ENCODE data around the gene DGKH. TPM values are rescaled to one million over a fixed set of nuclear protein-coding genes. Genes with fewer than 3 reads are reported as not detected.

Gene DGKH
- polyA plus RNA-seq, 1 donor from 2014 or later, result 3.5 TPM

DNA sequence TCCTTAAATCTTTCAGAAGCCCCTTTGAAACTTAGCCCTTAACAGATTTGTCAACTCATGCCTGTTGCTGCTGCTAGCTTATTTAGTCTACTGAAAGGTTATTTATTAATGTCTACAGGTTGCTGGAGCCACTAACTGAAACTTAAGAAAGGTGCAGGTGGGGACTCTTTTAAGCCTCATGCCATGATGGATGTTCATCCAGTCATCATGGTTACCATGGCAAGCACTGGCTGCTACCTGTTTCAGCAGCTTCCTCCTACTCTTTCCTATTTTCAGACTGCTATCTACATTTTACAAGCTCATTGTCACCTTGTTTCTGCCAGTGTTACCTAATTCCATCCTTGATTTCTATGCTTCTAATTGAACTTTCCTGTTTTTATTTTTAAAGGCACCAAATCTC, 27.1 kb downstream of the DGKH start:
- no peaks in the 10 kb centered on the region for H3F3A ChIP-seq (ENCODE audit: insufficient read depth, low read length, poor library complexity, severe bottlenecking)
- H3K9me2 ChIP-seq (ENCODE audit: insufficient read depth, low read length), result no peaks in the 10 kb centered on the region
- no peak overlapping the region for H3K4me2 ChIP-seq (ENCODE audit: low read length)
- H3K9ac ChIP-seq (ENCODE audit: low read length), result no peak overlapping the region
- H3K36me3 ChIP-seq (ENCODE audit: insufficient read depth, low read length), result no peaks in the 10 kb centered on the region
- H4K20me1 ChIP-seq (ENCODE audit: insufficient read depth), result no peaks in the 10 kb centered on the region
- H3K27ac ChIP-seq (ENCODE audit: low read length), result no peak overlapping the region
- no peak overlapping the region for H3K4me3 ChIP-seq (ENCODE audit: low read length)
- no peaks in the 10 kb centered on the region for H3K9me3 ChIP-seq (ENCODE audit: low read length)
- no peaks in the 10 kb centered on the region for H3K27me3 ChIP-seq (ENCODE audit: insufficient read depth, low read depth, low read length)
- H3K79me2 ChIP-seq (replicated peaks; ENCODE audit: insufficient read depth, low read length), result no peaks in the 10 kb centered on the region
- TF ChIP-seq EZH2 (IDR thresholded peaks at IDR 0.05; ENCODE audit: borderline replicate concordance, insufficient read depth, low read length, poor library complexity, severe bottlenecking), result no peak
- TF ChIP-seq, protein P1, sequence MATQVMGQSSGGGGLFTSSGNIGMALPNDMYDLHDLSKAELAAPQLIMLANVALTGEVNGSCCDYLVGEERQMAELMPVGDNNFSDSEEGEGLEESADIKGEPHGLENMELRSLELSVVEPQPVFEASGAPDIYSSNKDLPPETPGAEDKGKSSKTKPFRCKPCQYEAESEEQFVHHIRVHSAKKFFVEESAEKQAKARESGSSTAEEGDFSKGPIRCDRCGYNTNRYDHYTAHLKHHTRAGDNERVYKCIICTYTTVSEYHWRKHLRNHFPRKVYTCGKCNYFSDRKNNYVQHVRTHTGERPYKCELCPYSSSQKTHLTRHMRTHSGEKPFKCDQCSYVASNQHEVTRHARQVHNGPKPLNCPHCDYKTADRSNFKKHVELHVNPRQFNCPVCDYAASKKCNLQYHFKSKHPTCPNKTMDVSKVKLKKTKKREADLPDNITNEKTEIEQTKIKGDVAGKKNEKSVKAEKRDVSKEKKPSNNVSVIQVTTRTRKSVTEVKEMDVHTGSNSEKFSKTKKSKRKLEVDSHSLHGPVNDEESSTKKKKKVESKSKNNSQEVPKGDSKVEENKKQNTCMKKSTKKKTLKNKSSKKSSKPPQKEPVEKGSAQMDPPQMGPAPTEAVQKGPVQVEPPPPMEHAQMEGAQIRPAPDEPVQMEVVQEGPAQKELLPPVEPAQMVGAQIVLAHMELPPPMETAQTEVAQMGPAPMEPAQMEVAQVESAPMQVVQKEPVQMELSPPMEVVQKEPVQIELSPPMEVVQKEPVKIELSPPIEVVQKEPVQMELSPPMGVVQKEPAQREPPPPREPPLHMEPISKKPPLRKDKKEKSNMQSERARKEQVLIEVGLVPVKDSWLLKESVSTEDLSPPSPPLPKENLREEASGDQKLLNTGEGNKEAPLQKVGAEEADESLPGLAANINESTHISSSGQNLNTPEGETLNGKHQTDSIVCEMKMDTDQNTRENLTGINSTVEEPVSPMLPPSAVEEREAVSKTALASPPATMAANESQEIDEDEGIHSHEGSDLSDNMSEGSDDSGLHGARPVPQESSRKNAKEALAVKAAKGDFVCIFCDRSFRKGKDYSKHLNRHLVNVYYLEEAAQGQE (IDR thresholded peaks at IDR 0.05; ENCODE audit: borderline replicate concordance), result no peak
- no peak for TF ChIP-seq TAF1 (IDR thresholded peaks at IDR 0.05; ENCODE audit: low read depth)
- TF ChIP-seq EP300 (conservative IDR thresholded peaks at IDR 0.05; ENCODE audit: poor library complexity, severe bottlenecking), result no peak
- no peak for TF ChIP-seq MXI1 (conservative IDR thresholded peaks at IDR 0.05; ENCODE audit: poor library complexity, severe bottlenecking)
- TF ChIP-seq SMC3 (conservative IDR thresholded peaks at IDR 0.05; ENCODE audit: poor library complexity), result no peak
- TF ChIP-seq, protein P2, sequence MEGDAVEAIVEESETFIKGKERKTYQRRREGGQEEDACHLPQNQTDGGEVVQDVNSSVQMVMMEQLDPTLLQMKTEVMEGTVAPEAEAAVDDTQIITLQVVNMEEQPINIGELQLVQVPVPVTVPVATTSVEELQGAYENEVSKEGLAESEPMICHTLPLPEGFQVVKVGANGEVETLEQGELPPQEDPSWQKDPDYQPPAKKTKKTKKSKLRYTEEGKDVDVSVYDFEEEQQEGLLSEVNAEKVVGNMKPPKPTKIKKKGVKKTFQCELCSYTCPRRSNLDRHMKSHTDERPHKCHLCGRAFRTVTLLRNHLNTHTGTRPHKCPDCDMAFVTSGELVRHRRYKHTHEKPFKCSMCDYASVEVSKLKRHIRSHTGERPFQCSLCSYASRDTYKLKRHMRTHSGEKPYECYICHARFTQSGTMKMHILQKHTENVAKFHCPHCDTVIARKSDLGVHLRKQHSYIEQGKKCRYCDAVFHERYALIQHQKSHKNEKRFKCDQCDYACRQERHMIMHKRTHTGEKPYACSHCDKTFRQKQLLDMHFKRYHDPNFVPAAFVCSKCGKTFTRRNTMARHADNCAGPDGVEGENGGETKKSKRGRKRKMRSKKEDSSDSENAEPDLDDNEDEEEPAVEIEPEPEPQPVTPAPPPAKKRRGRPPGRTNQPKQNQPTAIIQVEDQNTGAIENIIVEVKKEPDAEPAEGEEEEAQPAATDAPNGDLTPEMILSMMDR (IDR thresholded peaks at IDR 0.05; ENCODE audit: poor library complexity, severe bottlenecking), result no peak
- TF ChIP-seq RAD21 (conservative IDR thresholded peaks at IDR 0.05), result no peak
- TF ChIP-seq POLR2AphosphoS5 (IDR thresholded peaks at IDR 0.05), result no peak
- no peak overlapping the region for H2AFZ ChIP-seq (ENCODE audit: low read depth, low read length)

DNA sequence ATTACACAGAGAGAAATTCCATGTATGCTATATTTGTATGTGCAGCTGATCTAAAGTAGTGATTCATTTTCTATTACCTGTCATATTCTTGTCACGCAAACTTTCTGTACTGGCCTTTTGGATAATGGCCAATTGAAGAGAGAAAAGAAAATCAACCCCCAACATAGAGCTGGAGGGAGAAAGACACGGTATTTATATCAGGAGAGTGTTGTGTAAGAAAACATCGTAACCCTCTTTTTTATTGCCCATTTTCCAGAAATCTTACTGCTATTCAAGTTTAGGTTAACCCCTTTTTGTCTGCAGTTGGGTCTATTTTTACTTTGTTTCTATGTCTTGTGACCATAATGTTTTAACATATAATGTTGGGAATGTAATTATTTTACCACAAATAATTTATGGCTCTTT, 27.9 kb downstream of the DGKH start:
- Histone ChIP-seq H3K9ac (ENCODE audit: low read length) (no peak overlapping the region), H3K9me2 (ENCODE audit: insufficient read depth, low read length) (no peaks in the 10 kb centered on the region), H3K79me2 (replicated peaks; ENCODE audit: insufficient read depth, low read length) (no peaks in the 10 kb centered on the region), H3K4me2 (ENCODE audit: low read length) (no peak overlapping the region), H3K27me3 (ENCODE audit: insufficient read depth, low read depth, low read length) (no peaks in the 10 kb centered on the region), H3K9me3 (ENCODE audit: low read length) (no peaks in the 10 kb centered on the region), H2AFZ (ENCODE audit: low read depth, low read length) (no peak overlapping the region), H3K27ac (ENCODE audit: low read length) (no peak overlapping the region), H3F3A (ENCODE audit: insufficient read depth, low read length, poor library complexity, severe bottlenecking) (no peaks in the 10 kb centered on the region), H3K4me3 (ENCODE audit: low read length) (no peak overlapping the region), H3K36me3 (ENCODE audit: insufficient read depth, low read length) (no peaks in the 10 kb centered on the region), H4K20me1 (ENCODE audit: insufficient read depth) (no peaks in the 10 kb centered on the region)
- TF ChIP-seq SMC3 (conservative IDR thresholded peaks at IDR 0.05; ENCODE audit: poor library complexity), result no peak

Measured in neural cell (in vitro differentiated cells).